Transverse colon (tissue), 4 donors: Measurements from ENCODE around the gene PSORS1C1.

Source experiments
- CTCF ChIP-seq, 5 experiments: fragments of 200-600 bp in 3 of 5; fragments of 450-650 bp in 2 of 5; sonication (generic) in 3 of 5; IDR thresholded peaks; 1 replicate in 2 of 5; 2 replicates in 3 of 5; pipeline ENCODE4 v1.5.1; 2016 to 2017; ENCODE audit warnings: antibody characterized with exemption in 5 of 5, inconsistent platforms in 3 of 5, mild to moderate bottlenecking in 2 of 5, moderate library complexity in 1 of 5
- EP300 ChIP-seq: sonication (generic); formaldehyde crosslinking; IDR thresholded peaks from one replicate; pipeline ENCODE4 v1.6.1; 2017; ENCODE audit warnings: antibody characterized with exemption, low read depth
- POLR2A ChIP-seq: fragments of 450-650 bp; IDR thresholded peaks from one replicate; pipeline ENCODE4 v1.6.1; 2016; ENCODE audit warnings: antibody characterized with exemption, mild to moderate bottlenecking, moderate library complexity
- POLR2AphosphoS5 ChIP-seq, 3 donors: sonication (generic); formaldehyde crosslinking; IDR thresholded peaks; one replicate each; pipeline ENCODE4 v1.6.1; 2016; ENCODE audit warnings: antibody characterized with exemption in 3 of 3

GRCh38 chr6:31114541-31114878 is at the start of gene PSORS1C1:
- TF ChIP-seq POLR2A, result peak; percentile 43
- no peak for TF ChIP-seq CTCF (IDR thresholded peaks at IDR 0.05)
- no peak for TF ChIP-seq EP300
- peak in 2 of 3 donors; percentile 54 to 74 for TF ChIP-seq POLR2AphosphoS5 (IDR thresholded peaks at IDR 0.05)
